Ishikawa (cell line): ENCODE measurements around the gene TUBB3.

Experiments used
- EP300 ChIP-seq: IDR thresholded peaks from 2 replicates; pipeline ENCODE4 v1.6.1; 2012; ENCODE audit warnings: borderline replicate concordance
- FOXM1 ChIP-seq: IDR thresholded peaks from 2 replicates; pipeline ENCODE4 v1.6.1; 2012; ENCODE audit warnings: low read depth, borderline replicate concordance
- TF ChIP-seq, protein P1 (sequence below): IDR thresholded peaks from 2 replicates; pipeline ENCODE4 v1.6.1; 2012

DNA sequence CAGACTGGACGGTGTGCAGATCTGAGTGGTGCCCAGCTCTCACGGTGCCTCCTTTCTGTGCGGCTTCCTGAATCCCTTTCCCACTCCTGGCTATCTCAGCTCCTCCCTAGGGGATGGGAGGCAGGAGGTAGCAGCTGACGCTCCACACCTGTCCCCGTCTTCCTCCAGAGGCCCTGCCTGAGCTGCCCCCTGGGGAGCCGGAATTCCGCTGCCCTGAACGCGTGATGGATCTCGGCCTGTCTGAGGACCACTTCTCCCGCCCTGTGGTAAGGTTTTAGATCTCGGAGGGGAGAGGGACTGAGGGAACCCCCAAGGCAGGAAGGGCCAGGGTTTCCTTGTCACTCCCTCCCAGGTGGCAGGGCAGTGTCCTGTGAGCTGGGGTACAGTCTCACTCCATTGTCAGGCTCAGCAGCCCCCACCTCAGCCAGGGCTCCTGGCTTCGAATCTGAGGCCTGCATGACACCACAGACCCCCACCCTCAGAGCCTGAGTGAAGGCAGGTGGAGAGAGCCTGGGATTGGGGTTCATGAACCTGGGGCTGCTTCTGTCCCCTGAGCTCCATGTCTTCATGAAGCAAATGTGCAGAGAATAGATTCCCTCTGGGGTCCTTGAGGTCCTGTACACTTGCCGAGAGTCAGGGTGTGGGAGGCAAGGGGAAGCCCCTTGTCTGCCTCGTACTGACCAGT is 32.0 kb downstream of the TUBB3 start:
- TF ChIP-seq FOXM1 (no peak), EP300 (no peak)
- TF ChIP-seq, protein P1, sequence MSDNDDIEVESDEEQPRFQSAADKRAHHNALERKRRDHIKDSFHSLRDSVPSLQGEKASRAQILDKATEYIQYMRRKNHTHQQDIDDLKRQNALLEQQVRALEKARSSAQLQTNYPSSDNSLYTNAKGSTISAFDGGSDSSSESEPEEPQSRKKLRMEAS = no peak
